DOHH2 (cell line): ENCODE measurements around the gene SPC25.

ENCODE experiments used
- CTCF ChIP-seq: fragments of 200-600 bp; sonication (generic); IDR thresholded peaks from one replicate; pipeline ENCODE4 v1.5.1; 2014; ENCODE audit warnings: antibody characterized with exemption, mild to moderate bottlenecking, low read depth, low read length; ENCODE audit not compliant: poor library complexity, severe bottlenecking
- EZH2phosphoT487 ChIP-seq: fragments of 200-600 bp; sonication (generic); IDR thresholded peaks from 2 replicates; pipeline ENCODE4 v1.6.1; 2017; ENCODE audit warnings: borderline replicate concordance, mild to moderate bottlenecking, antibody characterized with exemption, low read length, moderate library complexity, mixed read lengths

- TF ChIP-seq CTCF (no peak), EZH2phosphoT487 (no peak)
These were observed 17.9 kb upstream of the SPC25 start for GRCh38 chr2:168907940-168908662.
